DND-41 (cell line): Measurements from ENCODE around the gene PLXNA4.

ENCODE experiments used
- CTCF ChIP-seq: IDR thresholded peaks from 2 replicates; pipeline ENCODE4 v1.5.1; 2012; ENCODE audit warnings: borderline replicate concordance, low read length, moderate library complexity, mild to moderate bottlenecking; ENCODE audit not compliant: poor library complexity, severe bottlenecking; ENCODE audit errors: extremely low read depth
- EZH2 ChIP-seq: IDR thresholded peaks from 3 replicates; pipeline ENCODE4 v1.6.1; 2012; ENCODE audit warnings: borderline replicate concordance, low read depth, mild to moderate bottlenecking, moderate library complexity, low read length, inconsistent platforms; ENCODE audit not compliant: severe bottlenecking

DNA sequence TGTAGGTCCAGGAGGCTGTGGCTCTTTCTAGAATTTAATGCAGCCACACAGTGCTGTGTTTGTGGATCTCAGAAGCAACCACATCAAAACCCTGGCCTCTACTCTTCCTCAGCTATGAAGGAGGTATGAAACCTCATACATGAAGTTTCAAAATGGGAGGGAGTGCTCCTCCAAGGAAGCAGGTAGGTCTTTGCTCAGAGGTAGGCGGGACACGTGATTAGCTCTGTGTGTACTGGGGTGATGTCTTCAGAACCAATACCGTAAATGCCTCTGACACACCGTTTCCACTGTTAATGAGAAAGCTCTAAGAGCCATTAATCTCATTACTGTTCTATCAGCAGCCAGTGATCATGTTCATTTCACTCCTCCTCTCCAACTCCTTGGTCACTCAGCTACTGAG is 126.1 kb downstream of the PLXNA4 start:
- no peak for TF ChIP-seq CTCF
- TF ChIP-seq EZH2: no peak
